NOMO-1 treated with DMSO at 0.1 percent for 48 hours (cell line): ENCODE measurements around the gene TNXB.
"Not testable (repeated sequence)": the region's sequence is repeated elsewhere in the genome, so short reads cannot be mapped to it uniquely, and the experiment has no call there.

ENCODE experiments used
- DNase-seq: peaks from one replicate; lab custom pipeline; 2025; ENCODE audit not compliant: unreplicated experiment; lab: John Stamatoyannopoulos, UW

The TNXB gene

DNA sequence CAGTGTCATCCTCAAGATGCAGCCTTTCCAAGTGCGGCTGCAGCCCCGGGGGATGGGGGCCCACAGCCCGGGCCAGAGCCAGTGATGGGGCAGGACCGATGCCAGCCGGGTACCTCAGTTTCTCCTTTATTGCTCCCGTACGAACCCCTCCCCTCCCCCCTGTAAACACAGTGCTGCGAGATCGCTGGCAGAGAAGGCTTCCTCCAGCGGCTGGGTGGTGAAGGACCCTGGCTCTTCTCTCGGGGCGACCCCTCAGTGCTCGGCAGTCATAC, 68.2 kb downstream of the TNXB start:
- not testable (repeated sequence) for DNase-seq

DNA sequence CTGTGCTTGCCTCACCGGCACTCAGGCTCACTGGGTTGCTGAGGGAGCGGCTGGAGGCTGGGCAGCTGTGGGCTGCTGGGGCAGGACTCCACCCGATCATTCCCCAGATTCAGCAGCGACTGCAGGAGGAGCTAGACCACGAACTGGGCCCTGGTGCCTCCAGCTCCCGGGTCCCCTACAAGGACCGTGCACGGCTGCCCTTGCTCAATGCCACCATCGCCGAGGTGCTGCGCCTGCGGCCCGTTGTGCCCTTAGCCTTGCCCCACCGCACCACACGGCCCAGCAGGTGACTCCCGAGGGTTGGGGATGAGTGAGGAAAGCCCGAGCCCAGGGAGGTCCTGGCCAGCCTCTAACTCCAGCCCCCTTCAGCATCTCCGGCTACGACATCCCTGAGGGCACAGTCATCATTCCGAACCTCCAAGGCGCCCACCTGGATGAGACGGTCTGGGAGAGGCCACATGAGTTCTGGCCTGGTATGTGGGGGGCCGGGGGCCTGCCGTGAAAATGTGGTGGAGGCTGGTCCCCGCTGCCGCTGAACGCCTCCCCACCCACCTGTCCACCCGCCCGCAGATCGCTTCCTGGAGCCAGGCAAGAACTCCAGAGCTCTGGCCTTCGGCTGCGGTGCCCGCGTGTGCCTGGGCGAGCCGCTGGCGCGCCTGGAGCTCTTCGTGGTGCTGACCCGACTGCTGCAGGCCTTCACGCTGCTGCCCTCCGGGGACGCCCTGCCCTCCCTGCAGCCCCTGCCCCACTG, 68.7 kb downstream of the TNXB start:
- DNase-seq, result not testable (repeated sequence)

DNA sequence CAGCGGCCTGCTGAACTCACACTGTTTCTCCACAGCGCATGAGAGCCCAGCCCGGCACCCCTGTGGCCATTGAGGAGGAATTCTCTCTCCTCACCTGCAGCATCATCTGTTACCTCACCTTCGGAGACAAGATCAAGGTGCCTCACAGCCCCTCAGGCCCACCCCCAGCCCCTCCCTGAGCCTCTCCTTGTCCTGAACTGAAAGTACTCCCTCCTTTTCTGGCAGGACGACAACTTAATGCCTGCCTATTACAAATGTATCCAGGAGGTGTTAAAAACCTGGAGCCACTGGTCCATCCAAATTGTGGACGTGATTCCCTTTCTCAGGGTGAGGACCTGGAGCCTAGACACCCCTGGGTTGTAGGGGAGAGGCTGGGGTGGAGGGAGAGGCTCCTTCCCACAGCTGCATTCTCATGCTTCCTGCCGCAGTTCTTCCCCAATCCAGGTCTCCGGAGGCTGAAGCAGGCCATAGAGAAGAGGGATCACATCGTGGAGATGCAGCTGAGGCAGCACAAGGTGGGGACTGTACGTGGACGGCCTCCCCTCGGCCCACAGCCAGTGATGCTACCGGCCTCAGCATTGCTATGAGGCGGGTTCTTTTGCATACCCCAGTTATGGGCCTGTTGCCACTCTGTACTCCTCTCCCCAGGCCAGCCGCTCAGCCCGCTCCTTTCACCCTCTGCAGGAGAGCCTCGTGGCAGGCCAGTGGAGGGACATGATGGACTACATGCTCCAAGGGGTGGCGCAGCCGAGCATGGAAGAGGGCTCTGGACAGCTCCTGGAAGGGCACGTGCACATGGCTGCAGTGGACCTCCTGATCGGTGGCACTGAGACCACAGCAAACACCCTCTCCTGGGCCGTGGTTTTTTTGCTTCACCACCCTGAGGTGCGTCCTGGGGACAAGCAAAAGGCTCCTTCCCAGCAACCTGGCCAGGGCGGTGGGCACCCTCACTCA, 69.5 kb downstream of the TNXB start:
- not testable (repeated sequence) for DNase-seq

GRCh38 chr6:32038878-32039277, 70.3 kb downstream of the TNXB start:
- DNase-seq, result not testable (repeated sequence)

- not testable (repeated sequence) for DNase-seq
Measured at GRCh38 chr6:32037598-32038524, 71.3 kb downstream of the TNXB start, which contains the start of gene CYP21A2. Gene CYP21A2, plus strand, starts transcription at chr6:32038415. Its CDS starts 8 bp downstream, at chr6:32038423.

GRCh38 chr6:32037136-32037535, 72.0 kb downstream of the TNXB start:
- not testable (repeated sequence) for DNase-seq

DNA sequence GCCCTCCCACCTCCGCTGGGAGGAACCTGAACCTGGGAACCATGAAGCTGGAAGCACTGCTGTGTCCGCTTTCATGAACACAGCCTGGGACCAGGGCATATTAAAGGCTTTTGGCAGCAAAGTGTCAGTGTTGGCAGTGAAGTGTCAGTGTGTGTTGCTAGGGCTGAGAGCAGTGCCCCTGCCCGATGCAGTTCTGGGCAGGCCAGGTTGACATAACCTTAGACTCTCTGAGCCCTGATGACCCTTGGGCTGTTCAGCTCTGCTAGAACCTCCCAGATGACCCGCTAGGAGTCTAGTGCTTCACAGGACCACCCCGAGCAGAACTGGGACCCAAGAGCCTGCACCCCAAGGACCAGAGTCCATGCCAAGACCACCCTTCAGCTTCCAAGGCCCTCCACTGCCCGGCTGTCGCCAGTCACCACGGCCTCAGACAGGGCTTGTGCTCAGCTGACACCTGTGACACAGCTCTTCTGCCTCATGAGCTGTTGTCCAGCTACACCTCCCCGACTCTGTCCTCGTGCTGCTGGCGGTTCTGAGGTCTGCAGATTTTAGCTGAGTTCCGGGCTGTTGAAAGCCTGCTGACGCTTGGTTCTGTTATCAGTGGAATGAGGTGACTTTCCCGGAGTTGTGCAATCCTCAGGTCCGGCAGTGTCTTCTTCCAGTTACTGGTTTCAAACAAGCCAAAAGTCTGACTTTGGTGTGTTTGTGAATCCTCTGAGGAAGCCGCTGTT, 73.7 kb downstream of the TNXB start:
- DNase-seq, result not testable (repeated sequence)

DNA sequence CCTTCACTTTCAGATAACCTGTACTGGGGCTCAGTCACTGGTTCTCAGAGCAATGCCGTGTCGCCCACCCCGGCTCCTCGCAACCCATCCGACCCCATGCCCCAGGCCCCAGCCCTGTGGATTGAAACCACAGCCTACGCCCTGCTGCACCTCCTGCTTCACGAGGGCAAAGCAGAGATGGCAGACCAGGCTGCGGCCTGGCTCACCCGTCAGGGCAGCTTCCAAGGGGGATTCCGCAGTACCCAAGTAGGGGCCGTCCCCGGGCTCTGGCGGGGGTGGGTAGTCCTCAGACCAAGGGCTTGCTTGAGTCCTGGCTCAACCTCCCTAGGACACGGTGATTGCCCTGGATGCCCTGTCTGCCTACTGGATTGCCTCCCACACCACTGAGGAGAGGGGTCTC, 79.6 kb downstream of the TNXB start:
- not testable (repeated sequence) for DNase-seq

- DNase-seq, result not testable (repeated sequence)
Measured at GRCh38 chr6:32028631-32029030, 80.5 kb downstream of the TNXB start.

GRCh38 chr6:32022100-32022499, 87.0 kb downstream of the TNXB start:
- not testable (repeated sequence) for DNase-seq

- DNase-seq, result not testable (repeated sequence)
Measured at GRCh38 chr6:32014547-32014946, 94.6 kb downstream of the TNXB start, which contains the start of gene C4B. Gene C4B, plus strand, starts transcription at chr6:32014795. Its CDS starts 51 bp downstream, at chr6:32014846.

DNA sequence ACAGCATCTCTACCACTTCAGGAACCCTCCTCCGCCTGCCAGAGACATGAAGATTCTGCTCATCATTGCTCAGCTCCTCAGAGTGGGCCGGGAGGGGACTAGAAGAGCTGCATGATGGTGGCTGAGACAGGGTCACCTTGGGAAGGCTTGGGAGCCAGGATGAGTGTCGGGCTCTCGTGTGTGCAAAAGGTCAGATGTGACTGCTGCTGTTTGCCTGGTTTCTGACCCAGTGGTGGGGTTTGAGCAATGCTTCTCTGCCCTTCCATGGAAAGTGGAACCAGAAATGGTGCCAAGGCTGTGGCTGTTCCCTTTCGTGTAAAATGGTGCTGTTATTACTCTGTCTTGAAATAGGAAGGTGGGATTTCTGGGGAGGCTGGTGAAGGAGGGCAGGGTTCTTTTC, 95.4 kb downstream of the TNXB start:
- DNase-seq, result not testable (repeated sequence)

DNA sequence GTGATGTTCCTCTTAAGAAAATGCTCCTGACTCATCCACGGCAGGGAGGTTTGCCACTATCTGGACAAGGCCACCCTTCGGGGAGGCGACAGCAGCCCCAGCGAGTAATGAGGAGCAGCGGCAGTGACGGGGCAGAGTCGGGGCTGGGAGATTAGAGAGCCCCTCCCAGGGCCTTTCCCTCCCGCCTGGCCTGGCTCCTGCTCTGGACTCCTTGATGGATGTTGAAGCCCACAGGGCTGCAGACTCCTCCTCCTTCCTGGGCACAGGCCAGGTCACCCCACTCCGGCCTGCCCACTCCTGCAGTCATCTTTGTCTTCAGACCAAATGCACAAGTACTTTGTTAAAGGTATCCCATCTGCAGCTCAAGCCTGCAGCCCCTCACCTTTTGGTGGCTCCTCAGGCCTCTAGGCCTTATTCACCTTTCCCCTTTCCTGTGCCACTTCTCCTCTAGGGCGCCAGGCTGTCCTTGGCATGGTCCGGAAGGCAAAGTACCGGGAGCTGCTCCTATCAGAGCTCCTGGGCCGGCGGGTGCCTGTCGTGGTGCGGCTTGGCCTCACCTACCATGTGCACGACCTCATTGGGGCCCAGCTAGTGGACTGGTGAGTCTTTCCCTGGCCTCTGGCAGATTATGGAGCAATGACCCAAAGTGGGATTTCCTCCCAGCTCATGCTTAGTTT, 96.1 kb downstream of the TNXB start:
- not testable (repeated sequence) for DNase-seq

DNA sequence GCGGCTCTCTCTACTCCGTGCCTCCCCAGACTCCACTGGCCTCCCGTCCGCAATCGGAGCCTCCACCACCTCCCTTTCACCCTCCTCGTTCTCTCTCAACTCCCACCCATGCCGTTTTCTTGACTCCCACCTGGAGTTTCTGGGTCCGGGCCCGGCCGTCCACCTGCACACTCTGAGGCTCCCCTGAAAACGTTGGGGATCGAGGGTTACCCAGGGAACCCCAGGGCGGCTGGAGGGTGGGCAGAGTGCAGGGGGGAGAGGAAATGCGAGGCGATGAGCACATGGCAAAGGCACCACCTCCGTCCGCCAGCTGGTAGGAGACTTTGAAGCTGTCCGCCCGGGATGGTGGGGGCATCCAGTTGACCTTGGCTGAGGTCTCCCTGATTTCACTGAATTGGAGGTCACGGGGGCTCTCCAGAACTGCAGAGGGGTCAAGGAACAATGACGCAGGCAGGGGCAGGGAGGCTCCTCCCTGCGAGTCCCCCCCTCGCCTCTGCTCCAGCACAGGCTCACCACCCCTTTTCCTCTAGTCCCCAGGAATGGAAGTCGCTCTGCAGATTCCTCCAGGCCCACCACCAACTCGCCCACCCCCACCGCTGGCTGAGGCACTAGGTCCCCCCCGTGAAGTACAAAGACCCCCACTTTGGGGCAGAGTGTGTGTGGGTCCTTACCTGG, 98.1 kb downstream of the TNXB start:
- not testable (repeated sequence) for DNase-seq

DNA sequence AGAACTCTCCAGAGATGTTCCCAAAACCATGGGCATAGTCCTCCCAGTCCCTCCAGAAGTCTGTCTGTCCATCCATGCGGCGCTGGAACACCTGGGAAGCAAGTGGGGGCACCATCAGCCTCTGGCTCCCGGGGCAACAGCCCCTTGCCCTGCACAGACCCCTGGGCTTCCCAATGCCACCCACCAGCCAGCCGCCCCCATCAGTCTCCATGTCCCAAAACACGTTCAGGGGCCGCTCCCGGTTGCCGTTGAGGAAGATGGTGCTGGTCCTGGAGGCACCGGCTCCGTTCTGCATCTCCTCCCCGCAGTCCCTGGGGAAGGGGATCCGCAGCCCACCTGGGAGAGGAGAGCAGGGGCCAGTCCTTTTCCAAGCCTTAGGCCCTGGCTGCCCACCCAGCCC, 99.6 kb downstream of the TNXB start:
- not testable (repeated sequence) for DNase-seq

- not testable (repeated sequence) for DNase-seq
Measured at GRCh38 chr6:32008616-32009015, 100.5 kb downstream of the TNXB start.

- DNase-seq, result not testable (repeated sequence)
Measured at GRCh38 chr6:32008037-32008436, 101.1 kb downstream of the TNXB start.

DNA sequence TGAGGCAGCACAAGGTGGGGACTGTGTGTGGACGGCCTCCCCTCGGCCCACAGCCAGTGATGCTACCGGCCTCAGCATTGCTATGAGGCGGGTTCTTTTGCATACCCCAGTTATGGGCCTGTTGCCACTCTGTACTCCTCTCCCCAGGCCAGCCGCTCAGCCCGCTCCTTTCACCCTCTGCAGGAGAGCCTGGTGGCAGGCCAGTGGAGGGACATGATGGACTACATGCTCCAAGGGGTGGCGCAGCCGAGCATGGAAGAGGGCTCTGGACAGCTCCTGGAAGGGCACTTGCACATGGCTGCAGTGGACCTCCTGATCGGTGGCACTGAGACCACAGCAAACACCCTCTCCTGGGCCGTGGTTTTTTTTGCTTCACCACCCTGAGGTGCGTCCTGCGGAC, 102.1 kb downstream of the TNXB start:
- not testable (repeated sequence) for DNase-seq

DNA sequence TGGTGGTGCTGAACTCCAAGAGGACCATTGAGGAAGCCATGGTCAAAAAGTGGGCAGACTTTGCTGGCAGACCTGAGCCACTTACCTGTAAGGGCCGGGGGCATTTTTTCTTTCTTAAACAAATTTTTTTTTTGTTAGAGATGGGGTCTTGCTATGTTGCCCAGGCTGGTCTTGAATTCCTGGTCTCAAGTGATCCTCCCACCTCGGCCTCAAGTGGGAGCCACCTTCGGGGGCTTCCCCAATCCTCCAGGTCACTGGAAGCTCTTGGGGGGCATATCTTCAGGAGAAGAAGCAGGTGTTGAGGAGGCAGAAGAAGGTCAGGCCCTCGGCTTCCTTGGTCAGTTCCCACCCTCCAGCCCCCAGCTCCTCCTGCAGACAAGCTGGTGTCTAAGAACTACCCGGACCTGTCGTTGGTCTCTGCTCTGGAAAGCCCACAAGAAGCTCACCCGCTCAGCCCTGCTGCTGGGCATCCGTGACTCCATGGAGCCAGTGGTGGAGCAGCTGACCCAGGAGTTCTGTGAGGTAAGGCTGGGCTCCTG, 103.1 kb downstream of the TNXB start:
- not testable (repeated sequence) for DNase-seq
